Measurements from ENCODE around the gene B4GALNT2. TPM values are rescaled to one million over a fixed set of nuclear protein-coding genes. Genes with fewer than 3 reads are reported as not detected.

Gene B4GALNT2
- total RNA-seq, 2 donors from 2014 or later: not detected

GRCh38 chr17:49117587-49118230 is 14.9 kb upstream of the B4GALNT2 start:
- intact Hi-C loops (cut with DNase I): no loop called here
- no peak for DNase-seq
- 87 to 95% methylated on average over 2 of the region's 2 CpGs for WGBS, 2 donors

GRCh38 chr17:49120166-49120565 is 12.4 kb upstream of the B4GALNT2 start:
- H3K27ac ChIP-seq: no peak overlapping the region
- 51 to 55% methylated on average over 3 of the region's 3 CpGs for WGBS, 2 donors
- no peak for DNase-seq

More at GRCh38 chr17:49117587-49118230, 14.9 kb upstream of the B4GALNT2 start:
- Histone ChIP-seq H3K9me3 (peaks cover 0 to 6% (median 0%) of the 10 kb centered on the region in 3 donors), H3K4me3 (no peak overlapping the region), H3K27me3 (no peaks in the 10 kb centered on the region), H3K4me1 (no peaks in the 10 kb centered on the region), H3K36me3 (replicated peaks in 1 of 2; ENCODE audit: insufficient read depth in 1 of 2, low read depth in 2 of 2) (no peaks in the 10 kb centered on the region), H3K27ac (no peak overlapping the region)
- no peak for TF ChIP-seq POLR2A (IDR thresholded peaks at IDR 0.05)
- no peak for TF ChIP-seq CTCF (IDR thresholded peaks at IDR 0.05)
- no peak for ATAC-seq

GRCh38 chr17:49121696-49122292 is 10.8 kb upstream of the B4GALNT2 start:
- intact Hi-C loops (cut with DNase I): no loop called here
- peaks cover 0 to 6% (median 0%) of the 10 kb centered on the region in 3 donors for H3K9me3 ChIP-seq
- TF ChIP-seq POLR2A (IDR thresholded peaks at IDR 0.05): no peak
- no peak for TF ChIP-seq CTCF (IDR thresholded peaks at IDR 0.05)
- H3K27ac ChIP-seq: no peak overlapping the region
- no peaks in the 10 kb centered on the region for H3K4me1 ChIP-seq
- ATAC-seq (no peak), DNase-seq (no peak)
- H3K36me3 ChIP-seq (replicated peaks in 1 of 2; ENCODE audit: insufficient read depth in 1 of 2, low read depth in 2 of 2): no peaks in the 10 kb centered on the region
- no peaks in the 10 kb centered on the region for H3K27me3 ChIP-seq
- H3K4me3 ChIP-seq: no peak overlapping the region
- 87 to 99% methylated on average over 5 to 6 of the region's 6 CpGs for WGBS, 2 donors

More at GRCh38 chr17:49120166-49120565, 12.4 kb upstream of the B4GALNT2 start:
- Histone ChIP-seq H3K27me3 (no peaks in the 10 kb centered on the region), H3K4me1 (no peaks in the 10 kb centered on the region), H3K36me3 (replicated peaks in 1 of 2; ENCODE audit: insufficient read depth in 1 of 2, low read depth in 2 of 2) (no peaks in the 10 kb centered on the region), H3K4me3 (no peak overlapping the region), H3K9me3 (peaks cover 0 to 6% (median 0%) of the 10 kb centered on the region in 3 donors)
- no peak for TF ChIP-seq POLR2A (IDR thresholded peaks at IDR 0.05)
- TF ChIP-seq CTCF (IDR thresholded peaks at IDR 0.05): no peak
- intact Hi-C loops (cut with DNase I): no loop called here
- no peak for ATAC-seq

GRCh38 chr17:49122566-49122965 is 10.0 kb upstream of the B4GALNT2 start:
- no peak for DNase-seq
- Histone ChIP-seq H3K27me3 (no peaks in the 10 kb centered on the region), H3K36me3 (replicated peaks in 1 of 2; ENCODE audit: insufficient read depth in 1 of 2, low read depth in 2 of 2) (no peaks in the 10 kb centered on the region), H3K27ac (no peak overlapping the region), H3K4me3 (no peak overlapping the region), H3K4me1 (no peaks in the 10 kb centered on the region), H3K9me3 (peaks cover 0 to 6% (median 0%) of the 10 kb centered on the region in 3 donors)
- TF ChIP-seq POLR2A (IDR thresholded peaks at IDR 0.05) (no peak), CTCF (IDR thresholded peaks at IDR 0.05) (no peak)
- WGBS, 2 donors: 76 to 79% methylated on average over 4 of the region's 4 CpGs
- ATAC-seq: no peak
- intact Hi-C loops (cut with DNase I): no loop called here
